Bone marrow (tissue), 2 donors: ENCODE data around the gene PRICKLE1.

Experiments
- DNase-seq, 2 donors: peaks; one replicate each; lab custom pipeline; 2025; lab: John Stamatoyannopoulos, UW

The PRICKLE1 gene

DNA sequence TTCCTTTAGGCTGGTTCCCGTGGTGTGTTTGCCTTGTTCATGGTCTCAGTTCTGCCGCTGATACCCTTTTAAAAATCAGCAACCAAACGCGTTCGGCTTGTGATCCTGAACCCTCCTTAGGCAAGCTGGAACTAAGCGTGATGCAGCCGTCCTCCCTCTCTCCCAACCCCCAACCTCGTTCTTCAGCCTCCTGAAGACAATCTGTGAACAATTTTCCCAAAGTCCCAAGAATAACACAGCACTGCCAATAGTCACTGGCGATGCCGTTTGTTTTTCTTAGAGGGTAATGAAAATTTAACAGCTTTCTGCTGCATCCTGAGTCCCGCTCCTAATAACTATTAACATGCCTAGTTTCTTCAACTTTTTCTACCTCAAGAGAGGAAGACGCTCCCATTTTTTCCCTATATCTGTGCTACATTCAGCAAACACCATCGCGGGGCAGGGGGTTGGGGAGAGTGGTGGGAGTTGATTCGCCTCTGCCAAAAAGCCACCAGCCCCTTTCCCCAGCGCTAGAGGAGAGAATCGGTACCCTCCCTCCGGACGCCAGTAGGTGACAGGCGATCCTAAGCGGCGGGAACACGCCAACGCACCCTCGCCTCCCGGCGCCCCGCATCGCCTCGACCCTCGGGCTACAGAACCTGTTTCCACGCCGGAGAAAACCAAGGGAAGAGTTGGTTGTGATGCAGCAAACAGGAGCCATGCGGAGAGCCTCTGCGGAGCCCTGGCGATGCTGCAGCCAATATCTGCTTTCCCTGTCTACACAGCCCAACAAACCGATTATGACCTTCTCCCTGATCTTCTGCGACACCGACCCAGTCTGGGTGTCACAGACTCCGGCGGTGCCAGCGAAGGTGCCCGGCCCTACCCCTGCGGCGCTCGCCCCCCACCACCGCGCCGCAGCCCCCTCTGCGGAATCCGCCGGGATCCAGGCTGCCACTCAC lies 752 bp downstream of the PRICKLE1 start:
- no peak for DNase-seq

GRCh38 chr12:42587601-42588523 lies 1.7 kb downstream of the PRICKLE1 start:
- DNase-seq: no peak

GRCh38 chr12:42586268-42586667 lies 3.3 kb downstream of the PRICKLE1 start:
- no peak for DNase-seq

DNA sequence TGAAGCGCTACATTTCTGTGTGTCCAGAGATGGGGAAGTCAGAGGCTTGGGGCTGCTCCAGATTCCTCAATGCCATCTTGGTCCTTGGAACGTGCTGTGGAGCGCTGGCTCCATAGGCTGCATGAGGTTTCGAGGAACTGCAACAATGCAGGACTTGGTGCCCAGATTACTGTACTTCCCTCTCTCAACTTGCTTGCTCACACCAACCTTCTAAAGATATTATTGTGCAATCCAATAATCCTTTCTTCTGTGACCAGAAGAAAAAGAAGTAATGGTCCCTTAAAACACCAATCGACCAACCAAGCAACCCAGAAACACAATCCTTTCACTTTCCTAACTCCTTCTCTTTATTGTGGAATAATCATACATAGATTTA lies 3.7 kb downstream of the PRICKLE1 start:
- no peak for DNase-seq

DNA sequence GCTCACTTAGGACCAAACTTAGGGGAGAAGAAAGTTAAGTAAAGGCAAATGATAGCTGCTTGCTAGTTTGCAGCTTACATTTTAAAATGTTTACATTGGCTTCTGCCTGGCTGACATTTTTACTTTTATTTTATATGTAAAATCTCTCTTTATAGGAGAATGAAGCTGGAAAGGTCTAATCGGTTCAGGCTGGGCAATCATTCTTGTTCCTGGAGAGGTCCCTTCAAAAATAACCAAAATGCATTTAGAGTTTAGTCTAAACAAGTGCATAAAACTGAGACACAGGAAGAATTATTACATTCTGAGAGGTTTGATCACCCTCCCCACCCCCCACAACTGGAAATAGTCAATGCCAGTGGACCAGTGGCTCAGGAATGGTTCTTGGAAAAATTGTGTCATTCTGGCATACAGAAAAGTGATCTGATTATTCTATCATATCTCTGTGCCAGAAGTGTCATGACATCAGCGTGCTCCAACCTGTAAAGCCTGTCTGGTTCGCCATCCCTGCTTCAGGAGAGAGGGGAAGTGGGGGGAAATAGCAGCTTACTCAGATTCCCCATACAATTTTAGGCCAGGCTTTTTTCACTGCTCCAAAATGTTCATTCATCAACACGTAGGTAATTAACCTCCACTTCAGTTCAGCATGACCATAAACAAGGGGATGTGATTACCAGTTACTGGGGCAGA lies 4.2 kb downstream of the PRICKLE1 start:
- DNase-seq: no peak

DNA sequence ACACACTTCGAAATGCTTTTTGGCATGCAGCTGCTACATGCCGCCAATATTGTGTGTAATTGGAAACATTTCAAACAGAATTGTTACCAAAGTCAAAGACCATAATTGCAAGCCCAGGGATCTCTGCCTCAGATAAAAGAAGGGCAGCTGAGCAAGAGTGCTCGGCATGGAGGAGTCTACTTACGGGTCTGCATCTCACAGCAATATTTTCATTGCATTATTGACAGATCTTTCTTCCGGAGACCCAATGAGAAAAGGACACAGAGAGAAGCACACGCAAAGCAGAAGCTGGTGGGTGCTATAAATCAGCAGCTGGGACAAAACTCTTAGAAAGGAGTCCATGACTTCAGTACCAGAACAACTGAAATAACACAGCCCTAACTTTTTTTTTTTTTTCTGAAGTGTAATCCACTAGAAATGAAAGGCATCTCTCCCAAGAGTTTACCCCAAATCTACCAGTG lies 4.9 kb downstream of the PRICKLE1 start:
- DNase-seq: no peak

- DNase-seq: no peak
These were observed 6.5 kb downstream of the PRICKLE1 start for GRCh38 chr12:42583016-42583415.

- DNase-seq: no peak
These were observed 7.0 kb downstream of the PRICKLE1 start for GRCh38 chr12:42582498-42582897.

DNA sequence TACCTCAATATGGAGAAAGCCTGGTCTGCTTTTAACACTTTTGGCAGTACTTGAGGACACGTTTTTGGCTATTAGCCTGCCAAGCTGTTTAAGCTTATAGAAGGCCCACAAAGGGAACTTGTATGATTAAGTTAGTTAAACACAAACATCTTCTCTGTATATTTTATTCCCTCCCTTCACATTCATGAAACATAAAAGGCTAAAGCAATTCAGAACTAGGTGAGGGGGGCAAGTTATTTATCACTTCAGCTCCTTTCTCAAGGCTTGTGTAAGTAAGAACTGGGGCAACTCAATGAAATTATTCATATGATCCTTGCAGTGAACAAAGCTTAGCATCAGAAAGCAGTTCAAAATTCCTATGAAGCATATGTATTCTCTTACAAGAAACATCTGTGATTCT lies 7.5 kb downstream of the PRICKLE1 start:
- DNase-seq: no peak

DNA sequence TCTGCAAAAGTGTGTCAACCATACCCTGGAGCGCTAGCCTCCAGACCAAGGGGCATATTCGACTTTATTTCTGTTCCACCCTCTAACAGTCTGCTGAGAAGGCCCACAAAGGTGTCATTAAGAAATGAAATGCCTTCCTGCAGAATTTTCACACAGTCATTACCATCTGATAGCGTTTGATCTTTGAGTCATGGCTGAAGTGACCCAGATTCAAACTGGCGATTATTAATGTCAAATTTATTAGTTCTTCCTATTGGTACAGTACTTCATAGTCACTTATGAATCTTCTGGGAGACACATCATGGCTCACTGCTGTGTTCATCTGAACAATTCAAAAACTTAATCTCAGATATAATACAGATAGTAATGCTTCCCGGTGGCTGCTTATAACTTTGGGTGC lies 13.2 kb downstream of the PRICKLE1 start:
- DNase-seq: no peak

DNA sequence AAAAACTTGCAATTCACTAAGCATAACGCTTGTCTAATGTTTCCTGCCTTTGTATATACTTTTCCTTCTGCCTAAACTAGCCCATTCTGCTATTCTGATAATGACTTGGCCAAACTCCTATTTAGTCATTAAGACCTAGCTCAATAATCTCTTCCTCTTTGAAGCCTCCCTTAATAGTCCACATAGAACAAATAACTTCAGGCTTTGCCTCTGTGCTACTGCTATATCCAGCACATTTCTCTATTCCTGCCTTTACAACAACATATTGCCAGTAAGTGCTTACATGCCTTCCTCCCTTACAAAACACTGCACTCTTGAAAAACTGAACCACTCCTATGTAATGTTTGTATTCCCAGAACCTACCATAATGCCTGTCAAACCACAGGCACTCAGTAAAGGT lies 13.8 kb downstream of the PRICKLE1 start:
- no peak for DNase-seq

DNA sequence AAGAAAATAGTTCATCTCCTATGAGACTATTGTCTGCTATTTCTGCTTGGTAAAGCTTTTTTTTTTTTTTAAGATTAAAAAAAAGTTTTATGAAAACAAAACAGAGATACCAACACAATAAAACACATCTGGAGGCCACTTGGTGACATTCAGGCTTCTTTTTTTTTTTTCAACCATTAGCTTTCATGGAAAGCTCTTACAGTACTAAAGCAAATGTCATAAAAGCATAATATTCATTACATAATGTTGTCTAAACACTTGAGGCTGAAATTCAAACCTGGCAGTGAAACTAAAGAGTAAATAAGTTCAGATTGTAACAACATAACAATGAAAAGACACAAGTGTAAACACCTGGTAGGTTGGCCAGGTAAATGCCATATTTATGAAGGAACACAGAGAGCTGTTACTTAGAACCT lies 14.7 kb downstream of the PRICKLE1 start:
- DNase-seq: no peak

DNA sequence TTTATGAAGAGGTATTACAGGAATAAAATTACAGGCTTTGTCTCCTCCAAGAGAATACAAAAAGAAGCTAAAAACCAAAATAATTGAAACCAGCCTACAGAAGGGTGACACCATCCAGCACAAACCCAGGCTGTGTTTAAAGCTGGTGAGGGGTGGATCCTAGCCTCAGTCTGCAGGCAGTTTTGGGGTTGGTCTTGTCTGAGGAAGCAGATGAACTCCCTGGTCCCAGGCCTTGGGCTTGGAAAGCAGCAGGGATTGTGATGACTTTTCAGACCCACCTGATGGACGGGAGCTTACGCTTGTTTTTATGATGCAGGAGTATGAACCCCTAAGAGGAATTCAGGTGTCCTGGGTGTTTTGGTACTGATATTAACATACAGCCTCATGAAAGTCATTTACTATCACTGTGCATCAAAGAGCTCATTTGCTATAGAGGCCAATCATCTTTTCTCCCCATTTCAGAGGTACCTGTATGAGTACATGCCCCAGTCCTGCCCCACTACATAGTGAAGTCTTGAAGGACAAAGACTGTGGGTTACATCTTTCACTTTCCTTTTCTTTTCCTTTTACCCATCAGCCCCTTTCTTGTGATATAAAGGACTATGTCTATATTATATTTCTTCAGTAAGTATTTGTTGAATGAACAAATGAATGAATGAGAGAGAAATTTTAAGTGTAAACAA lies 18.1 kb downstream of the PRICKLE1 start:
- no peak for DNase-seq

DNA sequence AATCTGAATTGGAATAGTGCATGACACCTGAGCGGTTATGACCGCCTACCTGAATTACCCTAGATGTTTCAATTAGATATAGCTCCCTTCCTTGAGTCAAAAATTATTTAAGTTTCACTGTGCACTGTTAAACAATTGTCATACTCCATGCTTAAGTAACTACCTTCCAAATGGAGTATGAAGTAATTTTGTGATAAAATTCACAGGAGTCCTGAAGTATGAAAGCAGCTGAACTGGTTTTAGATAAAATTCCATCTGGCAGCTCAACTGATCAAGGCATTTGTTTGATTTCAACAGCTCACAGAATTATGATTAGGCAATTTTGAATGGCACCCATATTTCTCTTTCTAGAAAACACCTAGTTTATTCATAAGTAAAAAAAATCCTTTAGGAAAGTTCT lies 19.5 kb downstream of the PRICKLE1 start:
- no peak for DNase-seq

DNA sequence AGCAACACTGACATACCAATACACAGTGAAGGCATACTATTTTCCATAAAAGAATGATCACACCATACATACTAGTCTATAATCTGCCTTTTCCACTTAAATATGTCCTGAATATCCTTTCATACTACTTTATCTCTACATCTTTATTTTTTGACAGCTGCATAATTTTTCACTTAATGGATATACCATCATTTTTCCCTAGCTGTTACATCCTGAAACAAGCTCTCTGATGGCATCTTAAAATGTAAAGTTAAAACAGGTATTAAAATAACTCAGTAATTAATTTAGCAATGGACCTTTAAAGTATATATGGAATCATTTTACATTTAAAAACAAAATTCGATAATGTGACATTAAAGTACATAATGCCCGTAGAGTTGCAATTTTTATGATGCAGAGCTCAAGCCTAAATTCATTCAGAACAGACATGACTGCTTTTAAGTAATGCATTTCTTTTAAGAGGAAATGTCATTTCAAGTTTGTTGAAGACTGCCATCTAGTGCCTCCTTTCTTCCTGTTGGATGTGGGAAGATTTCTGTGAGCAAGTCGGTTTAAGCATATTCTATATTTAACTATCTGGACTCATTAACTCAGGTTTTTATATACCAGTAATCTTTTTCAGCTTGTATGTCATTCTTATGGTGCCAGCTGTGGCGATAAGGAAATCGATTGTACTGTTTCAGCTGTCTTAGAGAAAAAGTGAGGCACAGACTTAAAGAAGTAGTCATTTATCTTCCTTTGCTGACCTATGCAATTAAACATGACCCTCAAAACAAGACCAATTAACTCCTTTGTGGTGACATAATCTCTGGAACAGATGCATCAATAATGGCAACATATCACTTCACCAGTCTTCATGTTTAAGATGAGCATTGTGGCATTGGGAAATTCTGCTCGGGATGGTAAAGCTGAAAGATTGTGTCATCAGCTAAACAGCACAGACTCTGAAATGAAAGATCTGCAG lies 20.3 kb downstream of the PRICKLE1 start:
- DNase-seq: peak in 1 of 2 donors; percentile 25

DNA sequence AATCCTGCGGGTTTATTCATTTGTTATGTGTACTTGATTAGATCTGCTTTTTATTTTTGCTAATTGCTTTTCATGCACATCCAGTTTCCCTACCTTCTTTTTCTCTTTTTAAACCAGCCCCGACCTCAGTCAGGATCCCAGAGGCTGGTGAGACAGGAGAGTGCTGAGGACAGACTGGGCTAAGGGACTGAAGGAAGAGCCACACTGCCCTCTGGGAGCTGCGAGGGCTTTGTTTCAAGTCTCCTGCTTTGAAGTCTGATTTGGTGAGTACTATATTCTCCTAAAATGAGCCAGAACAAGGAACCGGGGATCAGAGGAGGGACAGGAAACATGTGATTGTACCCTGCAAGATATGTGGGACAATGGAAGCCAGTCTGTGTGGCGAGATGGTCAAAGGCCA lies 23.9 kb downstream of the PRICKLE1 start:
- DNase-seq: no peak

DNA sequence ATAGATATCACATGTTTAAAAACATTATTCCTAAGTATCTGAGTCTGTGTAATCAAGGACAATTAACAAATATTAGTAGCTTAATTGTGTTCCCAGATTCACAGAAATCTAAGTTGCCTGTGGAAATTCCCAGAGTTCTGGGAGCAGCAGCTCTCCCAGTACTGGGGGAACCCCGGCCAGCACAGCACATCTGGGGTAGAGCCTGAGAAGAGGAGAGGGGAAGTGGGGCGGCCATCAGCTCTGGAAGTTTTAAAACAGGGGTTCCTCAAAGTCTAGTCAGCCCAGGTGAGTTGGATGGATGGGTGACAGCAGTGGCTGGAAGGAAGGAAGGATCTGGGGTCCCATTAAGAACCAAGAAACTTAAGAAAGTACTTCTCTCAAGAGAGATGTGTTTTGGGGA lies 24.6 kb downstream of the PRICKLE1 start:
- no peak for DNase-seq

- DNase-seq: no peak
These were observed 25.0 kb downstream of the PRICKLE1 start for GRCh38 chr12:42564556-42564955.

- no peak for DNase-seq
These were observed 28.6 kb downstream of the PRICKLE1 start for GRCh38 chr12:42560977-42561376.

DNA sequence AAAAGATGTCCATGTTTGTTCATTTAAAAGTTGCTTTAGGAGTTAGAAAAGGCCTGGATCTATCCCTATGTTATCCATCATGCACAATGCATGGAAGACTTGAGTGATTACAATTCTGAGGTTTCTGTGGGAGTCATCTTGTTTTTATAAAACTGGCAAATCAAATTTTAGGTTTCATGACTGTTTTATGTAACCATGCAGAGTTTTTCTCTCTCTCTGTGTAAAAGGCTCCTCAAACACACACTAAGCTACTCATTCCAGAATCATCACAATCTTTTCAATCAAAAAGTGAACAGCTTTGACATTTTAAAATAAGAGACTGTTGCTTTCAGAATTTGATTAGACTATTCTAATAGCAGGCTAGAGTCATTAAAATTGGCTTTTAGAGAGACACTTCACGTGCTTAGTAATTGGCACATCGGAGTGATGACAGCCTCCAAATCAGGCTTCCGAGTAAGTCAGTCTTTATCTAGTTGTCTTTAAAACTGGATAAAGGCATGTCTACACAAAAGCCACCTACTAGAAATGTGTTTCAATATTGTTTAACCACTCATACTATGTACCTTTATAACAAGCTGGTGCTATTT lies 31.9 kb downstream of the PRICKLE1 start:
- no peak for DNase-seq
